Endothelial cell of umbilical vein (primary cell): Measurements from ENCODE around the gene CFAP70.

Source experiments
- FOS ChIP-seq: IDR thresholded peaks from 2 replicates; pipeline ENCODE4 v1.6.1; 2011; ENCODE audit warnings: mild to moderate bottlenecking, low read length, moderate library complexity, borderline replicate concordance; ENCODE audit not compliant: insufficient read depth
- TF ChIP-seq, protein P1 (sequence below), 2 donors: IDR thresholded peaks; 1 replicate in 1 of 2; 2 replicates in 1 of 2; pipeline ENCODE4 v1.5.1; 2011; ENCODE audit warnings: low read length in 2 of 2, mild to moderate bottlenecking in 2 of 2, moderate library complexity in 2 of 2, control low read depth in 1 of 2, inconsistent platforms in 1 of 2, low read depth in 1 of 2; ENCODE audit not compliant: insufficient read depth in 1 of 2; ENCODE audit errors: extremely low read depth in 1 of 2

DNA sequence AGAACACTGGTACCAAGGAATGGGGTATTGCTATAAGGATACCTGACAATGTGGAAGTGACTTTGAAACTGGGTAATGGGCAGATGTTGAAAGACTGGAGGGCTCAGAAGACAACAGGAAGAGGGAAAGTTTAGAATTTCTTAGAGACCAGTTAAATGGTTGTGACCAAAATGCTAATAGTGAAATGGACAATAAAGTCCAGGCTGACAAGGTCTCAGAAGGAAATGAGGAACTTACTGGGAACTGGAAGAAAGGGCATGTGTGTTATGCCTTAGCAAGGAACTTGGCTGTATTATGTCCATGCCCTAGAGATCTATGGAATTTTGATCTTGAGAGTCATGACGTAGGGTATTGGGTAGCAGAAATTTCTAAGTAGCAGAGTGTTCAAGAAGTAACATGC, 152.8 kb downstream of the CFAP70 start:
- no peak for TF ChIP-seq FOS
- TF ChIP-seq, protein P1, sequence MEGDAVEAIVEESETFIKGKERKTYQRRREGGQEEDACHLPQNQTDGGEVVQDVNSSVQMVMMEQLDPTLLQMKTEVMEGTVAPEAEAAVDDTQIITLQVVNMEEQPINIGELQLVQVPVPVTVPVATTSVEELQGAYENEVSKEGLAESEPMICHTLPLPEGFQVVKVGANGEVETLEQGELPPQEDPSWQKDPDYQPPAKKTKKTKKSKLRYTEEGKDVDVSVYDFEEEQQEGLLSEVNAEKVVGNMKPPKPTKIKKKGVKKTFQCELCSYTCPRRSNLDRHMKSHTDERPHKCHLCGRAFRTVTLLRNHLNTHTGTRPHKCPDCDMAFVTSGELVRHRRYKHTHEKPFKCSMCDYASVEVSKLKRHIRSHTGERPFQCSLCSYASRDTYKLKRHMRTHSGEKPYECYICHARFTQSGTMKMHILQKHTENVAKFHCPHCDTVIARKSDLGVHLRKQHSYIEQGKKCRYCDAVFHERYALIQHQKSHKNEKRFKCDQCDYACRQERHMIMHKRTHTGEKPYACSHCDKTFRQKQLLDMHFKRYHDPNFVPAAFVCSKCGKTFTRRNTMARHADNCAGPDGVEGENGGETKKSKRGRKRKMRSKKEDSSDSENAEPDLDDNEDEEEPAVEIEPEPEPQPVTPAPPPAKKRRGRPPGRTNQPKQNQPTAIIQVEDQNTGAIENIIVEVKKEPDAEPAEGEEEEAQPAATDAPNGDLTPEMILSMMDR (IDR thresholded peaks at IDR 0.05; ENCODE audit: extremely low read depth in 1 of 2, insufficient read depth in 1 of 2, low read depth in 1 of 2, low read length in 2 of 2), result no peak
